ENCODE data around the gene KCTD7. TPM values are rescaled to one million over a fixed set of nuclear protein-coding genes. Genes with fewer than 3 reads are reported as not detected.
"Not testable (repeated sequence)": the region's sequence is repeated elsewhere in the genome, so short reads cannot be mapped to it uniquely, and the experiment has no call there.

The KCTD7 gene
- total RNA-seq, 1 experiment from 2014 or later: 11.6 TPM

DNA sequence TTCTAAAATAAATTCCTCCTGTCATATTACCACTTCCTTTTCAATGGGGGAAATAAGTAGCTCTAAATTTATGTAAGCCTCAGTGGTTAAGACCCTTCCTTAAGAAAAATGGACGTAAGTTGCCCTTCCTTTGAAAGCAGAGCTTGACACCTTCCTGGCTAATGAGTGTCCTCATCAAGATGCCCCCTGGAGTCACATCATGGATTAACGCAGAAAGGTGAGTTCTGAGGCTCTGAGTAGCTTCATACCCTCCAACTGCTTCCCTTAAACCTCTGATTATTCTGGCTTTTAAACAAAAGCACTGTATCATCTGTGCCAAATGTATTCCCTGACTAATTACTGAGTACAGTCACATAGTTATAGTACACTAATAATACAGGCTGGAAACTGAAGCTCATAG is 14.7 kb downstream of the KCTD7 start:
- ChIA-PET CTCF (interaction anchor here (1.7 to 2.8 kb wide), 2 partner anchors 36 to 85 kb away, joined by 4 to 29 read pairs; no protein-coding TSS in a partner anchor), POLR2A (interaction anchor here (0.6 kb wide), 1 partner anchor 24 kb away, joined by 5 read pairs; no protein-coding TSS in a partner anchor)
- ATAC-seq (no peak), DNase-seq (ENCODE audit: low spot score) (no peak)
- H3K4me1 Mint-ChIP-seq: no peaks in the 10 kb centered on the region
- H3K4me3 Mint-ChIP-seq: no peak overlapping the region
- no peak overlapping the region for H3K27ac Mint-ChIP-seq
- no peaks in the 10 kb centered on the region for H3K9me3 Mint-ChIP-seq
- TF ChIP-seq GABPB1 (CRISPR knock-in tag; IDR thresholded peaks at IDR 0.05): no peak
- peaks cover 29% of the 10 kb centered on the region for H3K36me3 Mint-ChIP-seq
- no peaks in the 10 kb centered on the region for H3K27me3 Mint-ChIP-seq (ENCODE audit: low read depth)

- H3K27ac Mint-ChIP-seq; H3K36me3 Mint-ChIP-seq; ATAC-seq; H3K4me3 Mint-ChIP-seq; POLR2A ChIA-PET; H3K4me1 Mint-ChIP-seq; CTCF ChIA-PET; DNase-seq (ENCODE audit: low spot score); H3K27me3 Mint-ChIP-seq (ENCODE audit: low read depth); H3K9me3 Mint-ChIP-seq: not testable (repeated sequence)
Observed at GRCh38 chr7:66651026-66651425, 22.3 kb downstream of the KCTD7 start.

DNA sequence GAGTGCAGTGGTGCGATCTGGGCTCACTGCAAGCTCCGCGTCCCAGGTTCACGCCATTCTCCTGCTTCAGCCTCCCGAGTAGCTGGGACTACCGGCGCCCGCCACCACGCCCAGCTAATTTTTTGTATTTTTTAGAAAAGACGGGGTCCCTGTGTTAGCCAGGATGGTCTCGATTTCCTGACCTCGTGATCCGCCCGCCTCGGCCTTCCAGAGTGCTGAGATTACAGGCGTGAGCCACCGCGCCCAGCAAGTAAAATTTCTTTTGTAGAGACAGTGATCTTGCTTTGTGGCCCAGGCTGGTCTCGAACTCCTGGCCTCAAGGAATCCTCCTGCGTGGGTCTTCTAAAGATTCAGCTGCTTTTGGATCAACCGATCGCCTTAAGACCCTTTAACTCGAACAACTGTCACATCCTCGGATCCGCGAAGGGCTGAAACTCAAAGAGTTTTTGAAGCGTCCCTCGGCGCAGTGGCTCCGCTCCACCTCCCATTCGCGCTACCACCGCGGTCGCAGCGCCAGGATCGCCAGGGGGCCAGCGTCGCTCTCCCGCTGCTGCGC is 25.1 kb downstream of the KCTD7 start:
- TF ChIP-seq ZNF423 (CRISPR knock-in tag; IDR thresholded peaks at IDR 0.05): 0 out of 2 replicates have a peak, but pooled peaks have one; percentile 35
- peak overlapping the region; percentile 99 for H3K27ac Mint-ChIP-seq
- ChIA-PET CTCF (interaction anchor here (0.6 to 3.5 kb wide), 5 partner anchors 25 to 175 kb away, joined by 3 to 18 read pairs (median 4); partner anchors contain the start of gene KCTD7), POLR2A (interaction anchor here (1.0 to 1.5 kb wide), 3 partner anchors 25 to 96 kb away, joined by 3 to 6 read pairs (median 3); partner anchors contain the start of gene KCTD7)
- not testable (repeated sequence) for H3K9me3 Mint-ChIP-seq; DNase-seq (ENCODE audit: low spot score); H3K36me3 Mint-ChIP-seq; ATAC-seq; H3K27me3 Mint-ChIP-seq (ENCODE audit: low read depth)
- peak overlapping the region; percentile 92 for H3K4me3 Mint-ChIP-seq
- peaks cover 11% of the 10 kb centered on the region for H3K4me1 Mint-ChIP-seq

- no peaks in the 10 kb centered on the region for H3K9me3 Mint-ChIP-seq
- ATAC-seq (peak; percentile 90), DNase-seq (ENCODE audit: low spot score) (peak; percentile 98)
- POLR2A ChIA-PET: interaction anchor here (0.6 to 1.5 kb wide), 7 partner anchors 17 to 317 kb away, joined by 3 to 8 read pairs (median 3); partner anchors contain the start of genes KCTD7 and RABGEF1
- peak overlapping the region; percentile 92 for H3K4me3 Mint-ChIP-seq
- peak overlapping the region; percentile 99 for H3K27ac Mint-ChIP-seq
- H3K4me1 Mint-ChIP-seq: peaks cover 11% of the 10 kb centered on the region
- CTCF ChIA-PET: interaction anchor here (0.6 to 3.5 kb wide), 4 partner anchors 48 to 624 kb away, joined by 3 to 18 read pairs (median 3); no protein-coding TSS in a partner anchor
- no peaks in the 10 kb centered on the region for H3K36me3 Mint-ChIP-seq
- no peaks in the 10 kb centered on the region for H3K27me3 Mint-ChIP-seq (ENCODE audit: low read depth)
- TF ChIP-seq ZNF281 (CRISPR knock-in tag; IDR thresholded peaks at IDR 0.05) (peak; percentile 68; the same call in 1 of the 2 replicates), ATF1 (CRISPR knock-in tag; IDR thresholded peaks at IDR 0.05) (peak; percentile 58; the same call in 1 of the 2 replicates), ZNF232 (CRISPR knock-in tag; IDR thresholded peaks at IDR 0.05) (peak; percentile 81), MLX (CRISPR knock-in tag; IDR thresholded peaks at IDR 0.05) (no peak), ZNF416 (CRISPR knock-in tag; IDR thresholded peaks at IDR 0.05) (0 out of 2 replicates have a peak, but pooled peaks have one; percentile 66), FOXP4 (CRISPR knock-in tag; IDR thresholded peaks at IDR 0.05) (peak; percentile 83; the same call in 1 of the 2 replicates), CDX4 (CRISPR knock-in tag; IDR thresholded peaks at IDR 0.05; ENCODE audit: borderline replicate concordance) (no peak), SOX15 (CRISPR knock-in tag; IDR thresholded peaks at IDR 0.05) (no peak), TEAD1 (CRISPR knock-in tag; IDR thresholded peaks at IDR 0.05) (peak; percentile 85; the same call in 1 of the 2 replicates)
- TF ChIP-seq, protein P1, sequence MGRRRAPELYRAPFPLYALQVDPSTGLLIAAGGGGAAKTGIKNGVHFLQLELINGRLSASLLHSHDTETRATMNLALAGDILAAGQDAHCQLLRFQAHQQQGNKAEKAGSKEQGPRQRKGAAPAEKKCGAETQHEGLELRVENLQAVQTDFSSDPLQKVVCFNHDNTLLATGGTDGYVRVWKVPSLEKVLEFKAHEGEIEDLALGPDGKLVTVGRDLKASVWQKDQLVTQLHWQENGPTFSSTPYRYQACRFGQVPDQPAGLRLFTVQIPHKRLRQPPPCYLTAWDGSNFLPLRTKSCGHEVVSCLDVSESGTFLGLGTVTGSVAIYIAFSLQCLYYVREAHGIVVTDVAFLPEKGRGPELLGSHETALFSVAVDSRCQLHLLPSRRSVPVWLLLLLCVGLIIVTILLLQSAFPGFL (CRISPR knock-in tag; IDR thresholded peaks at IDR 0.05; ENCODE audit: borderline replicate concordance): 0 out of 2 replicates have a peak, but pooled peaks have one; percentile 18
- TF ChIP-seq, protein P2, sequence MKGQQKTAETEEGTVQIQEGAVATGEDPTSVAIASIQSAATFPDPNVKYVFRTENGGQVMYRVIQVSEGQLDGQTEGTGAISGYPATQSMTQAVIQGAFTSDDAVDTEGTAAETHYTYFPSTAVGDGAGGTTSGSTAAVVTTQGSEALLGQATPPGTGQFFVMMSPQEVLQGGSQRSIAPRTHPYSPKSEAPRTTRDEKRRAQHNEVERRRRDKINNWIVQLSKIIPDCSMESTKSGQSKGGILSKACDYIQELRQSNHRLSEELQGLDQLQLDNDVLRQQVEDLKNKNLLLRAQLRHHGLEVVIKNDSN (CRISPR knock-in tag; IDR thresholded peaks at IDR 0.05): peak; percentile 85
- TF ChIP-seq, protein P3, sequence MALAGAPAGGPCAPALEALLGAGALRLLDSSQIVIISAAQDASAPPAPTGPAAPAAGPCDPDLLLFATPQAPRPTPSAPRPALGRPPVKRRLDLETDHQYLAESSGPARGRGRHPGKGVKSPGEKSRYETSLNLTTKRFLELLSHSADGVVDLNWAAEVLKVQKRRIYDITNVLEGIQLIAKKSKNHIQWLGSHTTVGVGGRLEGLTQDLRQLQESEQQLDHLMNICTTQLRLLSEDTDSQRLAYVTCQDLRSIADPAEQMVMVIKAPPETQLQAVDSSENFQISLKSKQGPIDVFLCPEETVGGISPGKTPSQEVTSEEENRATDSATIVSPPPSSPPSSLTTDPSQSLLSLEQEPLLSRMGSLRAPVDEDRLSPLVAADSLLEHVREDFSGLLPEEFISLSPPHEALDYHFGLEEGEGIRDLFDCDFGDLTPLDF (CRISPR knock-in tag; IDR thresholded peaks at IDR 0.05): peak; percentile 21; the same call in 1 of the 2 replicates
Observed at GRCh38 chr7:66654275-66655112, 25.8 kb downstream of the KCTD7 start.
